Prostate gland (tissue), 2 donors: Measurements from ENCODE around the gene GPAT2. TPM values are rescaled to one million over a fixed set of nuclear protein-coding genes. Genes with fewer than 3 reads are reported as not detected.
"Not testable (repeated sequence)": the region's sequence is repeated elsewhere in the genome, so short reads cannot be mapped to it uniquely, and the experiment has no call there.

Experiments used
- DNase-seq: peaks from one replicate; pipeline ENCODE4 v3.0.0-alpha.2; 2019; ENCODE audit warnings: low spot score
- H3K27ac ChIP-seq, 2 donors: fragments of 200-600 bp; sonication (generic); 2 replicates each; pipeline ENCODE4 v1.5.1; 2017 to 2019
- H3K27me3 ChIP-seq: fragments of 200-600 bp; sonication (generic); replicated peaks from 2 replicates; pipeline ENCODE4 v1.5.1; 2019; ENCODE audit not compliant: insufficient read depth
- H3K36me3 ChIP-seq, 2 donors: fragments of 200-600 bp; sonication (generic); 1 replicate in 1 of 2; 2 replicates in 1 of 2; pipeline versions ENCODE4 v1.5.1 to v1.8.1; 2017 to 2019
- H3K4me1 ChIP-seq: fragments of 200-600 bp; sonication (generic); replicated peaks from 2 replicates; pipeline ENCODE4 v1.5.1; 2019
- H3K4me3 ChIP-seq, 2 donors: fragments of 200-600 bp; sonication (generic); 2 replicates each; pipeline ENCODE4 v1.5.1; 2017 to 2019
- H3K9me3 ChIP-seq: fragments of 200-600 bp; sonication (generic); 2 replicates; pipeline ENCODE4 v1.5.1; 2017
- POLR2A ChIP-seq: fragments of 450-650 bp; IDR thresholded peaks from one replicate; pipeline ENCODE4 v1.6.1; 2016; ENCODE audit warnings: antibody characterized with exemption, mild to moderate bottlenecking
- POLR2AphosphoS5 ChIP-seq: sonication (generic); formaldehyde crosslinking; IDR thresholded peaks from one replicate; pipeline ENCODE4 v1.6.1; 2017; ENCODE audit warnings: antibody characterized with exemption
- WGBS: methylation state at CpG from one replicate; pipeline ENCODE4 v1.1.5; 2018; 5-methylcytosine and 5-hydroxymethylcytosine counted together
- intact Hi-C: fragments of 100-400 bp; cut with DNase I; formaldehyde crosslinking; loops from one replicate; pipeline ENCODE4 v1.14.2; 2022
- total RNA-seq, 2 donors: library from RNA; depleted of rRNA; stranded (reverse); fragments of >200 nt; gene quantifications; one replicate each; pipeline ENCODE4 v1.1.0, GENCODE V29; 2016
- TF ChIP-seq, protein P1 (sequence below), 4 experiments: fragments of 200-600 bp in 2 of 4; fragments of 450-650 bp in 2 of 4; sonication (generic) in 2 of 4; IDR thresholded peaks; 1 replicate in 3 of 4; 2 replicates in 1 of 4; pipeline ENCODE4 v1.5.1; 2016 to 2019; ENCODE audit warnings: antibody characterized with exemption in 4 of 4, mild to moderate bottlenecking in 2 of 4, moderate library complexity in 2 of 4

Gene GPAT2
- total RNA-seq = 10 to 100 TPM in 1 of 2 donors, under 1 TPM in 1; 0.96 to 19.5 TPM

GRCh38 chr2:96034792-96035191 lies at the start of gene GPAT2:
GPAT2 (minus strand) TSS chr2:96034916; CDS start chr2:96032359, 2,557 bp downstream.
- no CpG with 5 or more reads among the region's 34 CpGs for WGBS
- H3K27ac ChIP-seq, DNase-seq, H3K36me3 ChIP-seq, intact Hi-C loops, H3K27me3 ChIP-seq, H3K4me3 ChIP-seq, H3K9me3 ChIP-seq, H3K4me1 ChIP-seq: not testable (repeated sequence)

- intact Hi-C loops = no loop called here
- H3K27me3 ChIP-seq = no peaks in the 10 kb centered on the region
- no peaks in the 10 kb centered on the region for H3K4me1 ChIP-seq
- TF ChIP-seq POLR2AphosphoS5 (no peak), POLR2A (no peak)
- TF ChIP-seq, protein P1, sequence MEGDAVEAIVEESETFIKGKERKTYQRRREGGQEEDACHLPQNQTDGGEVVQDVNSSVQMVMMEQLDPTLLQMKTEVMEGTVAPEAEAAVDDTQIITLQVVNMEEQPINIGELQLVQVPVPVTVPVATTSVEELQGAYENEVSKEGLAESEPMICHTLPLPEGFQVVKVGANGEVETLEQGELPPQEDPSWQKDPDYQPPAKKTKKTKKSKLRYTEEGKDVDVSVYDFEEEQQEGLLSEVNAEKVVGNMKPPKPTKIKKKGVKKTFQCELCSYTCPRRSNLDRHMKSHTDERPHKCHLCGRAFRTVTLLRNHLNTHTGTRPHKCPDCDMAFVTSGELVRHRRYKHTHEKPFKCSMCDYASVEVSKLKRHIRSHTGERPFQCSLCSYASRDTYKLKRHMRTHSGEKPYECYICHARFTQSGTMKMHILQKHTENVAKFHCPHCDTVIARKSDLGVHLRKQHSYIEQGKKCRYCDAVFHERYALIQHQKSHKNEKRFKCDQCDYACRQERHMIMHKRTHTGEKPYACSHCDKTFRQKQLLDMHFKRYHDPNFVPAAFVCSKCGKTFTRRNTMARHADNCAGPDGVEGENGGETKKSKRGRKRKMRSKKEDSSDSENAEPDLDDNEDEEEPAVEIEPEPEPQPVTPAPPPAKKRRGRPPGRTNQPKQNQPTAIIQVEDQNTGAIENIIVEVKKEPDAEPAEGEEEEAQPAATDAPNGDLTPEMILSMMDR (IDR thresholded peaks at IDR 0.05) = no peak
- 90% methylated on average over 18 of the region's 22 CpGs for WGBS
- no peak overlapping the region for H3K27ac ChIP-seq
- no peaks in the 10 kb centered on the region for H3K9me3 ChIP-seq
- H3K36me3 ChIP-seq = no peaks in the 10 kb centered on the region
- no peak for DNase-seq
- H3K4me3 ChIP-seq = no peak overlapping the region
Measured at GRCh38 chr2:96083989-96084857, 49.5 kb upstream of the GPAT2 start.

DNA sequence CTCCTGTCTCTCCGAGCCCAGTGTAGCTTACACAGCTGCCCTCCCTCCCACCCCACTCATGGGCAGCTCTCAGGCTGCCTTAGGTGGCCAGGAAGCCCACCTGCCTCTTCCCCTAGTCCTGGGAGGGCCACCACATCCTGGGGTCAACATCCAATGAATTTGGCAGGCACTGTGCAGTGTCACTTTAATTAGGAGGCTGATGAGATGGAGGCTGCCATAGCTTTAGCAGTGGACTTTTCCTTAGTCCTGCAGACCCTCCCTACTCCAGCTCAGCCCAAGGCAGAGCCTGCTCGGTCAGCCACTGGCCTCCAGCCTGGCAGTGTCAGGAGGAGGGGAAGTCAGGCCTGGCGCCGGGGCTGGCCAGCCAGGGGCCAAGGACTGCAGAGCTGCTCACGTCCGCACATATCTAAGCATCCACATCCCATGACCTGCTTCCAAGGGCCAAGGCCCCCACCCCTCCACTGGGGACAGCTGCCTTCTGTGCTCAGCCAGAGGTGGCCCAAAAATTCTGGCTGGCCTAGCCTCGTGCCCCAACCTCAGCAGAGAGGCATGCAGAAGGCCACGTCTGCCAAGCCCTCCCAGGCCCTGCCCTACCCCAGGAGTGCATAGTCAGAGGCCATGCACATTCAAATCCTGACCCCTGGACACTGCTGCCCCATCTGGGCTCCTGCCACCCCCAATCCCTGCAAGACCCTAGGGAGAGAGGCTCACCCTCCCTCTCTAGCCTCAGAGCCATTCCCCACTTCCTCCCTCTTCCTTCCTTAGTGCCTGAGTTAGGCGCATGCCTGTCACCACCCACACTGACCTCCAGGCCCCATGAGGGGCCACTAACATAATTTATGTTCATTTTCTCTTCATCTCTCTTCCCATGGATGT lies 48.6 kb upstream of the GPAT2 start:
- DNase-seq = no peak
- Histone ChIP-seq H3K27me3 (no peaks in the 10 kb centered on the region), H3K4me1 (no peaks in the 10 kb centered on the region), H3K36me3 (no peaks in the 10 kb centered on the region), H3K27ac (no peak overlapping the region), H3K9me3 (no peaks in the 10 kb centered on the region), H3K4me3 (no peak overlapping the region)
- WGBS = 68% methylated on average over 9 of the region's 9 CpGs
- intact Hi-C loops = no loop called here
- TF ChIP-seq POLR2A (no peak), POLR2AphosphoS5 (no peak)
- TF ChIP-seq, protein P1 (IDR thresholded peaks at IDR 0.05) = no peak

DNA sequence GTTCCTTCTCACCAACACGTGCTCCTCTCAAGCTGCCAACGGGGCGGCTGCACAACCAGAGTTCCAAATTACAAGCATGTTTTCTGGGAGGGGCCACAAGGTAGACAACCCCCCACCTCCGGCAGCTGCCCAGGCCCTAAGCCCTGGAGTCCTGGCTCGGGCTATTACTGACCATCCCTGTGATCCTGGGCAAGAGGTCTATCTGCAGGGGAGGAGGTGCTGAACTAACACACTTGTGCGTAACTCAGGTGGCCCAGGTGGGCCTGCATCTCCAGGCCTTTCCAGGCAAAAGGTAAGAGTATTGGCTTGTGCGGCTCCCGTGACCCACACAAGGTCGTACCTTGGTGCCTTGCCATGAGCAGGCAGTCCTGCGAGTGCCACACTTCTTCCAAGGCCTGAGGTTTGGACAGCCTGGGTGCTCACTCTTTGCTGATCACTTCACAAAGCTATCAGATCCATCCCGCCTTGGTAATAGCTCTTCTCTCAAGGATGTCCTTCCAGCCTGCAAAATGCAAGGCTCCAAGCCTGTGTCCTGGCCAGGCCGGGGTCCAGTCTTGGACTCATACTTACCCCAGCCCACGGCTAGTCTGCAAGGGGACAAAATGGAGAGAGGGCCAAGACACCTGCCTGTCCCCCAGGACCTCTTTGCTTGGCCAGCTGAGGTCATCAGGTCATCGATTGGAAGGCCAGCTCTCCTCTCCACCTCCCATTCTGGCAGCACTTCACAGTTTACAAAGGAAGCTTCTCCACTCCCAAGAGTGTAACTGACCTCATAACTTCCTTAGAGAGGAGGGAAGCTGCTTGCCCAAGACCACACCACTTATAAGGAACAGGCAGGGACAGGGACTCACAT lies 47.7 kb upstream of the GPAT2 start:
- intact Hi-C loops = no loop called here

More for the DNA sequence above, 47.7 kb upstream of the GPAT2 start:
- H3K9me3 ChIP-seq = no peaks in the 10 kb centered on the region
- H3K27me3 ChIP-seq = no peaks in the 10 kb centered on the region
- DNase-seq = no peak
- no peaks in the 10 kb centered on the region for H3K36me3 ChIP-seq
- TF ChIP-seq, protein P1 (IDR thresholded peaks at IDR 0.05) = no peak
- TF ChIP-seq POLR2AphosphoS5 (no peak), POLR2A (no peak)
- 93% methylated on average over 14 of the region's 14 CpGs for WGBS
- H3K4me1 ChIP-seq = no peaks in the 10 kb centered on the region
- H3K4me3 ChIP-seq = no peak overlapping the region
- H3K27ac ChIP-seq = no peak overlapping the region
